HepG2 (cell line): ENCODE data around the gene LRTM2. TPM values are rescaled to one million over a fixed set of nuclear protein-coding genes. Genes with fewer than 3 reads are reported as not detected.

Experiments
- ATAC-seq: fragments of 200-7000 bp; cut with Tn5 transposase; 3 replicates; pipeline ENCODE4 v1.9.1; 2020; ENCODE audit warnings: mild to moderate bottlenecking, moderate library complexity
- BruUV-seq: library from RNA; stranded (reverse); fragments of 400-500 nt; replicated peaks from 2 replicates; lab custom pipeline; 2021; lab: Mats Ljungman, UMichigan
- CTCF ChIA-PET: fragments of 300-600 bp; formaldehyde crosslinking; extraction: SDS; loops from one replicate; lab custom pipeline; 2021; ENCODE audit warnings: low total read pairs, inconsistent platforms, low intra/inter-chr PET ratio; lab: Yijun Ruan, JAX
- POLR2A ChIA-PET: fragments of 350-600 bp; sonication (Branson Sonifier 250); formaldehyde crosslinking; loops from one replicate; lab custom pipeline; 2020; ENCODE audit warnings: antibody characterized with exemption, inconsistent platforms; lab: Yijun Ruan, JAX
- DNase-seq: peaks from one replicate; pipeline ENCODE4 v3.0.0-alpha.2; 2015; ENCODE audit warnings: low spot score
- FAIRE-seq: peaks from 3 replicates; lab custom pipeline; 2011; peaks lifted over from hg19 to GRCh38; lab: Jason Lieb, UNC
- H2AFZ ChIP-seq: one replicate; pipeline ENCODE4 v1.6.1; 2011; ENCODE audit warnings: low read length, inconsistent platforms
- H3K27ac ChIP-seq: fragments of 300-600 bp; 3 replicates; pipeline ENCODE4 v1.8.0; 2011; ENCODE audit warnings: mixed run types, mild to moderate bottlenecking, mixed read lengths, low read length, inconsistent platforms; ENCODE audit not compliant: insufficient read depth; ENCODE audit errors: extremely low read length
- H3K27me3 ChIP-seq, 2 experiments: fragments of 200-600 bp in 1 of 2; 2 replicates in 1 of 2; 3 replicates in 1 of 2; pipeline versions ENCODE4 v1.6.0 to v1.8.0; 2011; ENCODE audit warnings: low read length in 2 of 2, mild to moderate bottlenecking in 2 of 2, moderate library complexity in 2 of 2, inconsistent platforms in 1 of 2; ENCODE audit not compliant: insufficient read depth in 2 of 2, control insufficient read depth in 1 of 2
- H3K36me3 ChIP-seq, 2 experiments: fragments of 200-600 bp in 1 of 2; replicated peaks in 1 of 2; 2 replicates in 1 of 2; 3 replicates in 1 of 2; pipeline versions ENCODE4 v1.5.1 to v1.8.0; 2011; ENCODE audit warnings: low read length in 2 of 2, inconsistent platforms in 1 of 2; ENCODE audit not compliant: insufficient read depth in 2 of 2, control insufficient read depth in 1 of 2
- H3K4me1 ChIP-seq: 2 replicates; pipeline ENCODE4 v1.5.1; 2012; ENCODE audit warnings: low read length, inconsistent platforms; ENCODE audit not compliant: insufficient read depth
- H3K4me2 ChIP-seq: 2 replicates; pipeline ENCODE4 v1.6.0; 2011; ENCODE audit warnings: low read depth, low read length, inconsistent platforms
- H3K4me3 ChIP-seq, 3 experiments: fragments of 200-600 bp in 1 of 3; sonication (generic), shearing (Covaris generic) in 1 of 3; replicated peaks in 1 of 3; 2 replicates each; pipeline ENCODE4 v1.5.1; 2011 to 2016; ENCODE audit warnings: low read length in 3 of 3, inconsistent platforms in 2 of 3, low read depth in 2 of 3, mild to moderate bottlenecking in 2 of 3, control low read depth in 1 of 3, mixed read lengths in 1 of 3; ENCODE audit not compliant: insufficient read depth in 1 of 3
- H3K79me2 ChIP-seq: one replicate; pipeline ENCODE4 v1.6.1; 2011; ENCODE audit warnings: low read length, inconsistent platforms; ENCODE audit not compliant: insufficient read depth
- H3K9ac ChIP-seq: 2 replicates; pipeline ENCODE4 v1.6.0; 2011; ENCODE audit warnings: mild to moderate bottlenecking, low read depth, low read length, inconsistent platforms; ENCODE audit not compliant: insufficient read depth
- H3K9me3 ChIP-seq: 2 replicates; pipeline ENCODE4 v1.5.1; 2012; ENCODE audit warnings: mild to moderate bottlenecking, low read length
- H4K20me1 ChIP-seq: 2 replicates; pipeline ENCODE4 v1.6.0; 2011; ENCODE audit warnings: inconsistent platforms, mild to moderate bottlenecking, low read length, moderate library complexity; ENCODE audit not compliant: insufficient read depth
- BHLHE40 ChIP-seq: IDR thresholded peaks from 2 replicates; pipeline ENCODE4 v1.6.1; 2011; ENCODE audit warnings: low read length, improper control_type of control experiment
- CENPT ChIP-seq: sonication (generic); formaldehyde crosslinking; IDR thresholded peaks from 2 replicates; pipeline ENCODE4 v1.8.0; 2022; ENCODE audit warnings: low read depth, mild to moderate bottlenecking, moderate library complexity, missing genetic modification reagents
- NAIF1 ChIP-seq: sonication (generic); formaldehyde crosslinking; IDR thresholded peaks from 2 replicates; pipeline ENCODE4 v1.5.0; 2020; ENCODE audit warnings: mild to moderate bottlenecking, missing genetic modification reagents, borderline replicate concordance
- NCOA1 ChIP-seq: sonication (generic); formaldehyde crosslinking; IDR thresholded peaks from 2 replicates; pipeline ENCODE4 v1.9.0; 2021; ENCODE audit warnings: missing genetic modification reagents
- SP2 ChIP-seq: sonication (generic); formaldehyde crosslinking; IDR thresholded peaks from 2 replicates; pipeline ENCODE4 v1.5.1; 2020; ENCODE audit warnings: mild to moderate bottlenecking, missing genetic modification reagents
- SUZ12 ChIP-seq: fragments of 150-350 bp; IDR thresholded peaks from 2 replicates; pipeline ENCODE4 v1.6.1; 2014; ENCODE audit warnings: low read depth, low read length
- WGBS: methylation state at CpG from one replicate; pipeline ENCODE4 v1.1.6; 2017; ENCODE audit warnings: low lambda C conversion rate; 5-methylcytosine and 5-hydroxymethylcytosine counted together
- in situ Hi-C: cut with HindIII; loops from 2 replicates; pipeline ENCODE4 v1.10.0; 2017; ENCODE audit warnings: low pct_unique_long_range_greater_than_20kb; ENCODE audit not compliant: extremely low pct_ligation_motif_present
- intact Hi-C: fragments of 100-400 bp; cut with micrococcal nuclease; formaldehyde crosslinking; loops from one replicate; pipeline ENCODE4 v1.10.0; 2022; ENCODE audit not compliant: unreplicated experiment
- polyA plus RNA-seq, 8 experiments: library from polyadenylated mRNA; depleted of rRNA in 3 of 8; stranded (reverse) in 7 of 8; unstranded in 1 of 8; fragments of >200 nt; fragmentation: Illumina TruSeq in 4 of 8; extraction: Trizol in 4 of 8; gene quantifications; 2 replicates each; pipeline versions ENCODE4 v1.2.1 to v1.2.3, GENCODE V29; 2011 to 2016; ENCODE audit warnings: low read depth in 4 of 8, missing spikeins in 1 of 8, mixed read lengths in 1 of 8; ENCODE audit not compliant: insufficient read depth in 1 of 8
- total RNA-seq, 5 experiments: library from RNA; depleted of rRNA; stranded (reverse); fragments of >200 nt; fragmentation: Illumina TruSeq; extraction: Trizol; gene quantifications; 2 replicates each; pipeline ENCODE4 v1.2.3, GENCODE V29; 2016; ENCODE audit warnings: low read depth in 1 of 5
- TF ChIP-seq, protein P1 (sequence below): sonication (generic); formaldehyde crosslinking; IDR thresholded peaks from 2 replicates; pipeline ENCODE4 v1.5.1; 2020; ENCODE audit warnings: mild to moderate bottlenecking, missing genetic modification reagents, moderate library complexity
- TF ChIP-seq, protein P2 (sequence below): fragments of 450-650 bp; IDR thresholded peaks from 2 replicates; pipeline ENCODE4 v1.6.1; 2016

The LRTM2 gene
- total and polyA plus RNA-seq, 2 of the 13 experiments (the other 11 are each of a cell fraction or from before 2014, with no cell fraction given): 0.09 TPM; not detected in 1

DNA sequence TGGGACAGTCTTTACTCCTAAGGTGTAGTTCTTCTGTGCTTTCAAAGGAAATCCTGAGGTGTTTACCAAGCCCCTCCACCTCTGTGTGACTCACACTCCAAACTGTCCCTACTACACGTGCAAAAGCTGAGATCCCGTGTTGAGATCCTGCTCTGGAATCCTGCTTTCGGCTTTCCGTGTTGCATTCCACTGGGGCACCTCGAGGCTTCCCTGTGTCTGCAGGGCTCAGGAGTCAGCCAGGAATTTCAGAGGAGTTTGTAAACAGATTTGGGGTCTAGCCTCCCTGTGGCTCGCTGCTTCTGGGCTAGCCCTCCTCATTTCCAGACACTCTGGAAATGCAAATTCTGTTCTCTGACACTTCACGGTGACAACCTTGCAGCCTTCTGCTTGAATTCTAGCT, 49.7 kb downstream of the LRTM2 start:
- intact Hi-C loops: no loop called here
- in situ Hi-C loops: no loop called here
- FAIRE-seq: no peak
- no peak overlapping the region for H3K4me3 ChIP-seq
- no peaks in the 10 kb centered on the region for H3K9me3 ChIP-seq
- H3K27me3 ChIP-seq: peaks cover 2 to 11% of the 10 kb centered on the region in 2 experiments; a peak in 4 of 5 replicates
- H3K4me1 ChIP-seq: peaks cover 14% of the 10 kb centered on the region
- CTCF ChIA-PET: no interaction called here
- TF ChIP-seq SUZ12: no peak
- 0 out of 2 replicates have a peak, but pooled peaks have one; percentile 8 for TF ChIP-seq BHLHE40
- H2AFZ ChIP-seq: no peak overlapping the region
- no peak overlapping the region; the same call in 1 of the 2 replicates for H3K4me2 ChIP-seq
- BruUV-seq: no TSS peak
- DNase-seq: no peak
- POLR2A ChIA-PET: no interaction called here
- no peak overlapping the region for H3K27ac ChIP-seq
- WGBS: 16% methylated on average over 7 of the region's 7 CpGs
- 0 out of 3 replicates have a peak, but pooled peaks have one; percentile 31 for ATAC-seq
- no peaks in the 10 kb centered on the region for H3K36me3 ChIP-seq
- no peak overlapping the region for H3K9ac ChIP-seq
- H4K20me1 ChIP-seq: no peaks in the 10 kb centered on the region
- H3K79me2 ChIP-seq: no peaks in the 10 kb centered on the region

DNA sequence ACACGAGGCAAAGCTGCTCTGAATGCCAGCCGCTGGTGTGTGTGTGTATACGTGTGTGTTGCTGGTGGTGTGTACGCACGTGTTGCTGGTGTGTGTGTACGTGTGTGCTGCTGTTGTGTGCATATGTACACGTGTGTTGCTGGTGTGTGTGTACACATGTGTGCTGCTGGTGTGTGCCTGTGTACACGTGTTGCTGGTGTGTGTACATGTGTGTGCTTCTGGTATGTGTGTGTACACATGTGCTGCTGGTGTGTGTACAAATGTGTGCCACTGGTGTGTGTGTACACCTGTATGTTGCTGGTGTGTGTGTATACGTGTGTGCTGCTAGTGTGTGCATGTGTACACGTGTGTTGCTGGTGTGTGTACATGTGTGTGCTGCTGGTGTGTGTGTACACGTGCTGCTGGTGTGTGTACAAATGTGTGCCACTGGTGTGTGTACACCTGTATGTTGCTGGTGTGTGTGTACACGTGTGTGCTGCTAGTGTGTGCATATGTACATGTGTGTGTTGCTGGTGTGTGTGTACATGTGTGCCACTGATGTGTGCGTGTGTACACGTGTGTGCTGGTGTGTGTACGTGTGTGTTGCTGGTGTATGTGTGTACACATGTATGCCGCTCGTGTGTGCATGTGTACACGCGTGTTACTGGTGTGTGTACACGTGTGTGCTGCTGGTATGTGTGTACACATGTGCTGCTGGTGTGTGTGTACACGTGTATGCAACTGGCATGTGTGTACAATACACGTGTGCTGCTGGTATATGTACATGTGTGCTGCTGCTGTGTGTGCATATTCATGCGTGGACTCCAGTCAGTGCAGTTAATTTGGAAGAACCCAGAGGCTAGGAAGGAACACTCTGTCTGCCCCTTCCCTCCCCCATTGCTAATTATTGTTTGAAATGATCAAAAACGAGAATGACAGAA, 50.9 kb downstream of the LRTM2 start:
- in situ Hi-C loops (no loop called here), intact Hi-C loops (no loop called here)
- Histone ChIP-seq H3K4me3 (no peak overlapping the region), H3K79me2 (no peaks in the 10 kb centered on the region), H3K4me1 (peaks cover 14% of the 10 kb centered on the region), H3K27me3 (peaks cover 2 to 12% of the 10 kb centered on the region in 2 experiments; a peak in 4 of 5 replicates), H3K9me3 (no peaks in the 10 kb centered on the region), H3K36me3 (no peaks in the 10 kb centered on the region), H3K4me2 (no peak overlapping the region), H3K27ac (no peak overlapping the region), H4K20me1 (no peaks in the 10 kb centered on the region), H2AFZ (no peak overlapping the region), H3K9ac (no peak overlapping the region)
- 45% methylated on average over 21 of the region's 24 CpGs for WGBS
- BruUV-seq: no TSS peak
- FAIRE-seq (no peak), ATAC-seq (no peak), DNase-seq (no peak)
- ChIA-PET CTCF (no interaction called here), POLR2A (no interaction called here)
- TF ChIP-seq, protein P1, sequence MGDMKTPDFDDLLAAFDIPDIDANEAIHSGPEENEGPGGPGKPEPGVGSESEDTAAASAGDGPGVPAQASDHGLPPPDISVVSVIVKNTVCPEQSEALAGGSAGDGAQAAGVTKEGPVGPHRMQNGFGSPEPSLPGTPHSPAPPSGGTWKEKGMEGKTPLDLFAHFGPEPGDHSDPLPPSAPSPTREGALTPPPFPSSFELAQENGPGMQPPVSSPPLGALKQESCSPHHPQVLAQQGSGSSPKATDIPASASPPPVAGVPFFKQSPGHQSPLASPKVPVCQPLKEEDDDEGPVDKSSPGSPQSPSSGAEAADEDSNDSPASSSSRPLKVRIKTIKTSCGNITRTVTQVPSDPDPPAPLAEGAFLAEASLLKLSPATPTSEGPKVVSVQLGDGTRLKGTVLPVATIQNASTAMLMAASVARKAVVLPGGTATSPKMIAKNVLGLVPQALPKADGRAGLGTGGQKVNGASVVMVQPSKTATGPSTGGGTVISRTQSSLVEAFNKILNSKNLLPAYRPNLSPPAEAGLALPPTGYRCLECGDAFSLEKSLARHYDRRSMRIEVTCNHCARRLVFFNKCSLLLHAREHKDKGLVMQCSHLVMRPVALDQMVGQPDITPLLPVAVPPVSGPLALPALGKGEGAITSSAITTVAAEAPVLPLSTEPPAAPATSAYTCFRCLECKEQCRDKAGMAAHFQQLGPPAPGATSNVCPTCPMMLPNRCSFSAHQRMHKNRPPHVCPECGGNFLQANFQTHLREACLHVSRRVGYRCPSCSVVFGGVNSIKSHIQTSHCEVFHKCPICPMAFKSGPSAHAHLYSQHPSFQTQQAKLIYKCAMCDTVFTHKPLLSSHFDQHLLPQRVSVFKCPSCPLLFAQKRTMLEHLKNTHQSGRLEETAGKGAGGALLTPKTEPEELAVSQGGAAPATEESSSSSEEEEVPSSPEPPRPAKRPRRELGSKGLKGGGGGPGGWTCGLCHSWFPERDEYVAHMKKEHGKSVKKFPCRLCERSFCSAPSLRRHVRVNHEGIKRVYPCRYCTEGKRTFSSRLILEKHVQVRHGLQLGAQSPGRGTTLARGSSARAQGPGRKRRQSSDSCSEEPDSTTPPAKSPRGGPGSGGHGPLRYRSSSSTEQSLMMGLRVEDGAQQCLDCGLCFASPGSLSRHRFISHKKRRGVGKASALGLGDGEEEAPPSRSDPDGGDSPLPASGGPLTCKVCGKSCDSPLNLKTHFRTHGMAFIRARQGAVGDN (CRISPR knock-in tag): no peak
- TF ChIP-seq CENPT (CRISPR knock-in tag): 0 out of 2 replicates have a peak, but pooled peaks have one; percentile 35
- no peak for TF ChIP-seq NCOA1 (CRISPR knock-in tag)
- TF ChIP-seq, protein P2, sequence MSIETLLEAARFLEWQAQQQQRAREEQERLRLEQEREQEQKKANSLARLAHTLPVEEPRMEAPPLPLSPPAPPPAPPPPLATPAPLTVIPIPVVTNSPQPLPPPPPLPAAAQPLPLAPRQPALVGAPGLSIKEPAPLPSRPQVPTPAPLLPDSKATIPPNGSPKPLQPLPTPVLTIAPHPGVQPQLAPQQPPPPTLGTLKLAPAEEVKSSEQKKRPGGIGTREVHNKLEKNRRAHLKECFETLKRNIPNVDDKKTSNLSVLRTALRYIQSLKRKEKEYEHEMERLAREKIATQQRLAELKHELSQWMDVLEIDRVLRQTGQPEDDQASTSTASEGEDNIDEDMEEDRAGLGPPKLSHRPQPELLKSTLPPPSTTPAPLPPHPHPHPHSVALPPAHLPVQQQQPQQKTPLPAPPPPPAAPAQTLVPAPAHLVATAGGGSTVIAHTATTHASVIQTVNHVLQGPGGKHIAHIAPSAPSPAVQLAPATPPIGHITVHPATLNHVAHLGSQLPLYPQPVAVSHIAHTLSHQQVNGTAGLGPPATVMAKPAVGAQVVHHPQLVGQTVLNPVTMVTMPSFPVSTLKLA: peak; percentile 99
- TF ChIP-seq NAIF1 (CRISPR knock-in tag): no peak
- TF ChIP-seq SP2 (CRISPR knock-in tag): 0 out of 2 replicates have a peak, but pooled peaks have one; percentile 34
